DMS53 (cell line): Measurements from ENCODE around the gene PPAT.

Experiments
- DNase-seq: peaks from one replicate; lab custom pipeline; 2025; lab: John Stamatoyannopoulos, UW

Gene PPAT

GRCh38 chr4:56433280-56433679, 2.1 kb downstream of the PPAT start:
- no peak for DNase-seq

DNA sequence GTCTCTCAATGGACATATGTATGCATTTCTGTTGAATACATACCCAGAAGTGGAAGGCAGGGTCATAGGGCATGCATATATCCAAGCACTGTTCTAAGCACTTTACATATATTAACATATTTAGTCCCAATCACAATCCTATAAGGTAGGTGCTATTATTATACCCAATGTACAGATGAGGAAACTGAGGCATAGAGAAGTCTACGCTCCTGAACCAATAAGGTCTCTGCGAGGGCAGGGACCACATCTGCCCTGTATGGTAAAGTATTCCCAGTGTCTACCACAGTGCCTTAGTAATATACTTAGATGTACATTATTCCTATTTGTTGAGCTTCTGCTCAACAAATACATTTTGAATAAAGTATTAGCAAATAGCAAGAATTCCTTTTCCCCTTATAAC, 5.2 kb downstream of the PPAT start:
- no peak for DNase-seq

DNA sequence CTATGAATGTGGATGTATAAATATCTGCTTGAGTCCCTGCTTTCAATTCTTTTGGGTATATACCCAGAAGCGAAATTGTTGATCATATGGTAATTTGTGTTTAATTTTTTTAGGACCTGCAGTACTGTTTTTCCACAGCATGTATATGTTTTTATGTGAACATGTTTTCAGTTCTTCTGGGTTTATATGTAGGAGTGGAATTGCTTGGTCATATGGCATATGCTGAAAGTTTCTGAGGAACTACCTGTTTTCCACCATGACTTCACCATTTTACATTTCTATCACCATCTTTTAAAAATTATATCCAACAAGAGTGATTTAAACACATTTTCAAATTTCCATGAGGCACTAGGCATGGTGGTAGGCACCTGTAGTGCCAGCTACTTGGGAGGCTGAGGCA, 8.2 kb downstream of the PPAT start:
- no peak for DNase-seq

DNA sequence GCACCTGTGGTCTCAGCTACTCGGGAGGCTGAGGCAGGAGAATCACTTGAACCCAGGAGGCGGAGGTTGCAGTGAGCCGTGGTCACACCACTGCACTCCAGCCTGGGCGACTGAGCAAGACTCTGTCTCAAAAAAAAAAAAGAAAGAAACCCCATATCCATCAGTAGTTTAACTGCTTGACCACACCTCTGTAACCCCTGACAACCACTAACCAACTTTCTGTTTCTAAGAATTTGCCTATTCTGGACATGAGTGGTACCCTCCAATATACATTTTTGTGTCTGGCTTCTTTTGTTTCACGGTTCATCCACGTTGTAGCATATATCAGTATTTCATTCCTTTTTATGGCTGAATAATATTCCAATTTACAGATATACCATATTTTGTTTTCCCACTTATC, 9.1 kb downstream of the PPAT start:
- DNase-seq = no peak

- no peak for DNase-seq
These were observed 9.9 kb downstream of the PPAT start for GRCh38 chr4:56425518-56425917.

DNA sequence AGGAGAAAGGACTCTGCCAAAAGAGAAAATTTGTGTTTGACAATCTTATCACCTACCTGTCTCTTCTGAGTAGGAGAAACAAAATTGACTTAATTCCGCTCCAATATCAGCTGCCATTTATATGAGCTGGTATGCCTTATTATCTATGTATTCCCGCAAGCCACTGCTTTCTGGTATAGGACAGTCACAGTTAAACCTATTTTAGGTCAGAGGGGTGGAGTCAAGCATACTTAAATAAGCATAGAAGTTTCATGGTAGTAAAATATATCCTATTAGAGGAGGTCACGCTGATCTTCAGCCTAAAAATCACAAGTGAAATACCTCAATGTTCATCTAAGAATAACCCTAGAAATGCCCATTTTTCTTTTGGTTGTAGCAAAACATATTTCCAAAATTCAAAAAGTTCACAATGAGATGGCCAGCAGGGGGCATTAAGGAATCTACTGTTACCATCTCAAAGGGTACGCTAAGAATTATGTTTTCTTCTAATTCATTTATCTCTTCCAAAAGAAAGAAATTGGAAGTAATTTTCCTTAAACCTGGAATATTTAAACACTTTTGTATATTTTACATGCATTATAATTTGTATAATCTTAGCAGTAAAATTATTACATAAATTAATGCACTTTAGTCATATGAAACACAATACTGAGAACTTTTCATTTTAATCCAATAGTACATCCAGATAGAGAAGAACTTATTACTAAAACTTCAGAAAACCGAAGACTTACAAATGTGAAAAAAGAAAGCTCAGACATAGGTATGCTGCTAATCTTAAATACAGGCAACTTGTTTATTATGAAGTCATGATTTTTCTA, 10.5 kb downstream of the PPAT start:
- DNase-seq = peak; percentile 33

DNA sequence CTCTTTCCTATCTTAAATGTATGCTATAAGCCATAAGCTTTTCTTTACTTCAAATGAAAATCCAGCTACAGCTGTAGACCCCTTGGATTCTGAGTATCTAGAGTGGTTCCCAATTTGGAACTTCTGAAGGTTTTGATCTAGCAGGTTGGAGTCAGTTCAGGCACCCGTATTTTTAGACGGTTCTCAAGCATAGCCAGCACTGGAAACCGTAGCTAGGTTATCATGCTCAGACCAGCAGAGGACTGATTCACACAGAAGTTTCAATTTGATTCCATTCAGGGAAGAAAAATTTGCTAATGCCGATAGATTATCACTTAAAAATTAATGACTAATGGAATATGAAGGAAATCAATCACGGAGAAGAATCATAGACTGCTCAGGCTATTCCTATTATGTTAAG, 11.2 kb downstream of the PPAT start:
- no peak for DNase-seq

GRCh38 chr4:56417396-56417795, 18.0 kb downstream of the PPAT start:
- no peak for DNase-seq

- DNase-seq = no peak
These were observed 19.1 kb downstream of the PPAT start for GRCh38 chr4:56416349-56416748.

DNA sequence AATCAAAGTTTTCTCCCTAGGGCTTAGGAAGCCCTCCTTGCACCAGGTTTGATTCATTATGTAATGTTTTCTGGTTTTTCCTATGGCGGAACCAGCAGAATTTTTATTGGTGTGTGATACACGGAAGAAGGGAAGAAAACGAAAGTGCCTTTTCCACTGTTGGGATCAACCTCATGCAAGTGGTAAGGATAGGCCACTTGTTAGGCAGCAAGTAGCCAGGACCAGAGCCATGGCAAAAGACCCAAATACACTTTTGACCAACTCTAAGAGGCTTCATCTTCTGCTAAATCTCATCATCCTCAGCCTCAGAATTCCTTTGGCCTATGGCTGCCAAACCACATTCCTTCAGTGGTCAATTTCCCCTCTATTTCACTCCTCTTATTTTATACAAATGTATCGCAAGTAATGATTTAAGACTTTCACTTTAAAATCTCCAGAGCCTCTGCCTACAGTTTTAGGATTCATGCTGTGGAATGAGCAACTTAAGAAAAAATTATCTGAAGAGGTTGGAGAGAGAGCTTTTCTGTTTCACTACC, 21.2 kb downstream of the PPAT start:
- no peak for DNase-seq

DNA sequence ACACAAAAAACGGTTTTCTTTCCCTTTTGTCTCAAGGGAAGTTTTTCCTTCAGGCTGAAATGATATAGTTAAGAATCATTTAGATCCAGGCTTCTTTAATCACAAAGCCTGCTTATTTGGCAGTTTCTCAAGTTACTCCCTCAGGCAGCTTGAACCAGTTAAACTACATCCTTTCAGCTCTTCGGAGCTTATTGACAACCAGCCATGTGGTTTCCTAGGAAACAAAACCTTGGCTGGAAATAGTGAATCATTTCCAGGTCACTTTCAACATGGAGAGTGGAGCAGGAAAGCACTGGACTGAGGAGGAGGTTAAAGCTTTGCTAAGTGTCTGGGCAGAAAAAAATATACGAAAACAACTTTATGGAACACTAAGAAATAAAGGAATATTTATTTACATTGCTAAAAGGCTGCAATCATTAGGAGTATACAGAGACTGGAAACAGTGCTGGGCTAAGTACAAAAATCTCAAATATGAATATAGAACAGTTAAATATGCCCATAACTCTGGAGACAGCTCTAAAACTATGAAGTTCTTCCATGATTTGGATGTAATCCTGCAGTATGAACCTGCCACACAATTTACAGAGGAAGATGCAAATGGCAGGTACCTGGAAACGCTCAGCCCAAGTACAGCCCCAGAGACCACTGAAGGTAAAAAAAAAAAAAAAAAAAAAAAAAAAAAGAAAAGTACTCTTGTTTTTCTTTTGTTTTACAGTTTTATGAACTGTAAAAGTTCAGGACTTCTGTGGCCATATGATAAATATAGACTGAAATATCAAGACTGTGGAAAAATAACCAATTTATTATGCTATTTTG, 25.0 kb downstream of the PPAT start:
- DNase-seq = peak; percentile 94

GRCh38 chr4:56409511-56410090, 25.8 kb downstream of the PPAT start:
- no peak for DNase-seq

GRCh38 chr4:56408978-56409377, 26.4 kb downstream of the PPAT start:
- no peak for DNase-seq

DNA sequence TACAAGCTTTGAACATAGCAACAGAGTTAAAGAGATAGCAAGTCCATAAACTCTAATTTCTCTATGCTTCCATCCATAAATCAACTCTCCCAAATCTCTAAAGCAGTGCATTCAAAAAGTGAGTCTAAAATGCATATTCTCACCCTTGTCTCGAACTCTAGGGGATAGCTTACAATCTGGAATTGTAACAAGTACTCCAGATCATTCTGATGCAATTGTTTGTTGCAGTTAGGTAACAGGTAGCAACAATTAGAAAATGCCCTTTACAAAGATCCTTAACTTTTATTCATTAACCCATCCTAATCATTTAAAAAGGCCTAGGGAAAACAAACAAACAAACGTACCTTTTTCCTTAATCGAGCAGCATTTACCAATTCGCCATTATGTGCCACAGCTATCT, 29.3 kb downstream of the PPAT start:
- no peak for DNase-seq

DNA sequence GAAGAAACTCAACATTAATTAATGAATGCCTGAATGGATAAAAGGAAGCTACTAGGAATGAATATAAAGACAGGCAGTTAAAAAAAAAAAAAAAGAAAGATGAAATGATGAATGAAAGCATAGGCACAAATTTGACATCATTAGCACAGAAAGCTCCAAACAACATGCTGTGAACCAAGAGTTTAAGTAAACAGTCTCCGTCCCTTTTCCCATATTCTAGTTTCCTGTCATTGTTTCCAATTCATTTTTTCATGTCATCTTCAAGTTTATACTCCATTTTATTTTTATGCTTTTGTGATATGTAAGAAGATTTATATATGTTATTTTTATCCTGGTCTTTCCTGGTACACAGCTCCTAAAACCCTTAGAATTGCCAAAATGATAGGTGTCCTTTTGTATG, 30.4 kb downstream of the PPAT start:
- no peak for DNase-seq

GRCh38 chr4:56400560-56400959, 34.9 kb downstream of the PPAT start:
- DNase-seq = no peak

- no peak for DNase-seq
These were observed 44.1 kb downstream of the PPAT start for GRCh38 chr4:56391270-56391669.

DNA sequence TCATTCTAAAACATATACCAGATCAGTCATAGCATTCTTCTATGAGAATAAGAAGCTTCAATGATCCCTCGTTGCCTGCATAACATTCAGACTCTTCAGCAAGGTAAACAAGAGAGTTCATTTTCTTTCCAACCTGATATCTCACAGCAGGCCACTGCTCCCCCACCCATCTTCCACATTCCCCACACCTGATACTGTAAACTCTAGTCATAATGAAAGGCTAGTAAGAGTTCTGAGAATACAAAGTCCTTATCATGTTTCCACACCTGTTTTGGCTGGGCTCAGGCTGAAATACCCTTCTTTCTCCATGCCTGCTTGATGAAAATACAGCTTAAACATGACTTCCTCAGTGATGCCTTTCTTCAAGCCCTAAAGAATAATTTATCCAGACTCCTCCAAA, 45.9 kb downstream of the PPAT start:
- no peak for DNase-seq

GRCh38 chr4:56388306-56388705, 47.1 kb downstream of the PPAT start:
- DNase-seq = peak; percentile 26

DNA sequence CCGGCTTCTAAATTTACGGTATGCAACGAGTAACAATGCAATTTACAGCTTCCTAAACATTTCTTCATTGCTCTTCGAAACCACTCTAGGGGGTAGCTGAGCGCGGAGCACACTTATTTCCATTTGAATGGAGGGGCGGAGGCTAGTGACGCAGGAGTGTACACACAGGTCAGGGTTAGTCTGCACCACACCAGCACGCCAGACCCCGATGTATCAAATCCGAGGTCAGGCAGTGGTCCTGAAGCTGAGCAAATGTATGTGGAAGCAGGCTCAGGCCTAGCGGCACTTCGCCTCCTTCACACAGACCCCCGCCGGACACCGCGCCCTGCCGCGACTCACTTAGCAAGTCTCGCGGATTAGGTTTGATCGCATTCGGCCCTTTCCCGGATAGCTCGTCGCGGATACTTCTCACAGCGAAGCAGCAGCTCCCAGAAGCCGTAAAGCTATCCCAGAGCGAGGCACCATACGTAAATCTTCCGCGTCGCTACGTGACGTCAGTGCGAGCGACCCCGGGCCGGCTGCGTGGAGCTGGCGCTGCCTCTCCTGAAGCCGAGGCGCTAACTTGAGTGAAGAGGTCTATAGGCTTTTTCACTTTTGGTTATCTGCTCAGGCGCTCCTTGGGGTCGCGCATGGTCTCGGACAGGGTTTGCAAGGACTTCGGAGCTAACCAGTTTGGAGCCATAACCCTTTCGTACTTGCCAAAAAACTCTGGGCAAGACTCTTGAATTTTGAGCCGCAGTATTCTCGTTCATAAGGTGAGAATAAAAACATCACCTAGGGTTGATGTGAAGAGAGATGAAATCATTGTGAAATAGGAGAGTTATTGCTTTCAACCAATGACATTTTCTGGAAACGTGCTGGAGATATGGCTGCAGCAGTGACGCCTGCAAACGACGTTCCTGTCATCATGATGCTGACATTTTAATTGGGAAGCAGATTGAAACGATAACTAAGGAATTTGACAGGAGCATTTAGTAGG, 48.1 kb downstream of the PPAT start, which contains the start of gene AASDH:
Gene AASDH (minus strand): TSS at position 469 of the 979 bp plus-strand sequence. CDS start 3,192 bp downstream, outside the sequence.
- DNase-seq = peak; percentile 96

- DNase-seq = peak; percentile 2
These were observed 49.3 kb downstream of the PPAT start for GRCh38 chr4:56386091-56386490.
